A172 (cell line): ENCODE results near the gene ITPKC. TPM values are rescaled to one million over a fixed set of nuclear protein-coding genes. Genes with fewer than 3 reads are reported as not detected.
"Not testable (repeated sequence)": the region's sequence is repeated elsewhere in the genome, so short reads cannot be mapped to it uniquely, and the experiment has no call there.

ENCODE experiments used
- DNase-seq: peaks from one replicate; pipeline ENCODE4 v3.0.0-alpha.2; 2015; ENCODE audit warnings: low spot score
- total RNA-seq: library from RNA; depleted of rRNA; stranded (reverse); fragments of >200 nt; shearing (Covaris generic); gene quantifications from 2 replicates; pipeline ENCODE4 v1.2.3, GENCODE V29; 2014

The ITPKC gene
- total RNA-seq, 1 experiment from 2014 or later = 9.2 TPM

GRCh38 chr19:40716031-40716481 lies 856 bp upstream of the ITPKC start:
- DNase-seq = no peak

GRCh38 chr19:40717325-40717879 lies 490 bp downstream of the ITPKC start:
- no peak for DNase-seq

GRCh38 chr19:40717880-40718773 lies 1.2 kb downstream of the ITPKC start:
- DNase-seq = no peak

GRCh38 chr19:40718774-40719391 lies 2.0 kb downstream of the ITPKC start:
- DNase-seq = no peak

- DNase-seq = no peak
Observed at GRCh38 chr19:40719414-40719894, 2.5 kb downstream of the ITPKC start.

- no peak for DNase-seq
Observed at GRCh38 chr19:40721140-40721486, 4.2 kb downstream of the ITPKC start.

- no peak for DNase-seq
Observed at GRCh38 chr19:40721936-40722661, 5.2 kb downstream of the ITPKC start.

- DNase-seq = no peak
Observed at GRCh38 chr19:40723661-40724254, 6.8 kb downstream of the ITPKC start.

- no peak for DNase-seq
Observed at GRCh38 chr19:40724315-40724714, 7.4 kb downstream of the ITPKC start.

- no peak for DNase-seq
Observed at GRCh38 chr19:40724855-40725254, 7.9 kb downstream of the ITPKC start.

- DNase-seq = no peak
Observed at GRCh38 chr19:40726279-40726678, 9.4 kb downstream of the ITPKC start.

- DNase-seq = not testable (repeated sequence)
Observed at GRCh38 chr19:40730065-40730464, 13.2 kb downstream of the ITPKC start.

- DNase-seq = not testable (repeated sequence)
Observed at GRCh38 chr19:40732304-40732703, 15.4 kb downstream of the ITPKC start.

GRCh38 chr19:40733149-40733548 lies 16.2 kb downstream of the ITPKC start:
- DNase-seq = no peak

- no peak for DNase-seq
Observed at GRCh38 chr19:40735013-40735771, 18.3 kb downstream of the ITPKC start.

GRCh38 chr19:40736661-40737060 lies 19.7 kb downstream of the ITPKC start:
- DNase-seq = no peak

- DNase-seq = no peak
Observed at GRCh38 chr19:40737102-40737644, 20.3 kb downstream of the ITPKC start.

GRCh38 chr19:40739030-40739839 lies 22.3 kb downstream of the ITPKC start:
- no peak for DNase-seq

GRCh38 chr19:40739871-40740703 lies 23.2 kb downstream of the ITPKC start:
- no peak for DNase-seq
